HG03175 (cell line): Measurements from ENCODE around the gene PPFIA2.
"Not testable (repeated sequence)": the region's sequence is repeated elsewhere in the genome, so short reads cannot be mapped to it uniquely, and the experiment has no call there.

ENCODE experiments used
- ATAC-seq: cut with Tn5 transposase; IDR thresholded peaks from one replicate; pipeline ENCODE4 v1.9.1; 2021; ENCODE audit warnings: mild to moderate bottlenecking, moderate library complexity; ENCODE audit not compliant: unreplicated experiment

Gene PPFIA2

DNA sequence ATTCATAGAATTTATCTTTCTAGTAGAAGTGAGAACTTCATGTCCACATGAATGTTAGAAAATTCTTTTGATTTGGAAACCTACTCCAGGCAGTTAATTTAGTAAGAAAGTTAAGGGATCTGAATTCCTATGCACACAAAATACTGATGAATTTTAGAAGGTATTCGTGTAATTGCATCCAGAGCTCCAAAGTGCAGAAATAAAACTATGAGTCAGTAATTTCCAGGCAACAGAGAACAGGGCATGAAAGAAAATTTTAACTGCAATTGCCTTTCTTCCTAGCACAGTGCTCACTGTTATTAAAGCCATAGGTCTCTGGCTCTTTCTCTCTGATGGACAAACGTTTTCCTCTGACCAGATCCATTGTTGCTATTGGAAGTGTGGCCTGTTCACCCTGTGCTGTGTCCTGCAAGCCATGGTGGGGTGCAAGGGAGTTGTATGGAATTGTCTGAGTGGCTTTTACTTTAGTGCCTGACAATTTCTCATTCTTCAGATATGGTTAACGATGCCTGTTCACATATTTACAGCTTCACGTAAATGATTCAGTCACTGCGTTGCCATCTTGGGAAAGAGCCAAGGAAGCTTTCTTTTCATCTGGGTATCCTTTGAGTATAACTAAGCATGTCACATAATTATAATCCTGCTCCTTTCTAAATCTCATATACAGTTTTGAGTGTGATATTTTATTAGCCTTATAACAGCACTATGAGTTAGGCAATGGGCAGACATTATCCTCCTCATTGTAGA lies 536.1 kb downstream of the PPFIA2 start:
- no peak for ATAC-seq

- no peak for ATAC-seq
These were observed 537.5 kb downstream of the PPFIA2 start for GRCh38 chr12:81221681-81222080.

DNA sequence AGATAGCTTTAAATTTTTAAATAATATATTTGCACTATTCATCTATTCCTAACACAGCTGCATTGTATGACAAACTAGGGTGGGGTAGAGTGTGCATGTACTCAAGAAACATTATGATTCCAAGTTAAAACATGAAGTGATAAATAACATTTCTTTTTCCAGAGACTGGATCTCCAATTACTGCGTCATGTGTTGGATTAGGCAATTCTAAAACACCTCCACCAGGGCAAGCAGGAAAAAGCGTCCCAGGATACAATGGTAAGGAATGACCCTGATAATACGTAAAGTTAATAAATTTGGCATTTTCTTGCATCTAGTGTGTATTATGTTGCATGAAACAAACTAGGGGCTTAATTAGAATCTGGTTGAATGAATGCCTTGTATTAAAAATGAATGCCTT lies 542.4 kb downstream of the PPFIA2 start:
- no peak for ATAC-seq

DNA sequence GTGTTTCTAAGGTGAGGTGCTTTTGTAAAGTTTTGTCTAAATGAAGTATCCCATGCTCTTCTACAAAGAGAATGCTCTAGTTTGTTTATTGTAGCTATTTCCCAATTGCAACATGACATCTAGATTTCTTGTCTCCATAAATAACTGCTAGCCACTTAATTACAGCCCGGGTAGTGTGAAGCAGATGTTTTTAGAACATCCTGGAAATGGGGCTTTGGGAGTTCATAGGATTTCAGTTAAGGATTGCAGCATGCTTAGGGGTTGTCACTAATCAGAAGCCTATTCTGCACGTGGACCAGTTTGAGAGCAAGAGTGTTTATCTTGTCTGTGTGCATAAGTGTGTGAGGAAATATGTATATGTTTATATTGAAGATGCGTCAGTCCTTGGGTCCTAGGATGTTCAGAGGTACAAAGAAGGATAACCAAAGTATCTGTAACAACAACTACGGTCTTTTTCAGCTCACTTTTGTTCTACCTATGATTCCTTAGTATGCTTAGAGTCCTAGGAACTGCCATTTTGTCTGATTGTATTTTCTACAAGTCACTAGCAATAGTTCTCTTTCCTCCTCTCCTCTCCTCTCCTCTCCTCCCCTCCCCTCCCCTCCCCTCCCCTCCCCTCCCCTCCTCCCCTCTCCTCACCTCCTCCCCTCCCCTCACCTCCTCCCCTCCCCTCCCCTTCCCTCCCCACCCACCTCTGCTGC lies 546.0 kb downstream of the PPFIA2 start:
- ATAC-seq, result no peak

DNA sequence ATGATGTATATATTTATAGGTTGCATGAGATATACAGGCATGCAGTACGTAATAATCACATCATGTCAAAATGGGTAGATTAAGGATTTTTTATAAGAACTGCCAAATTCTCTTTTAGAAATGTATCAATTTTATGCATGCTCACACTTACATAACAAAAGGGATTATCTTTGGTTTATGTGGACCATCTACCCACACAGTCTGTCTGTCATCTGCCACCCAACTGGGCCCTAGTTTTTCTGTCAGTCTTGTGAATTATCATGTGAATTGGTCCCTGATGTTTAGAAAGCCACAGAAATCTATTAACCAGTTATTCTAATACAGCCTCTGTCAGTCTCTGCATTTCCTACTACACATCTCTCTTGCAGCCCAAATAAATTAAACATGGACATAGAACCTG lies 547.8 kb downstream of the PPFIA2 start:
- ATAC-seq, result no peak

- ATAC-seq, result not testable (repeated sequence)
These were observed 549.4 kb downstream of the PPFIA2 start for GRCh38 chr12:81209772-81210225.

DNA sequence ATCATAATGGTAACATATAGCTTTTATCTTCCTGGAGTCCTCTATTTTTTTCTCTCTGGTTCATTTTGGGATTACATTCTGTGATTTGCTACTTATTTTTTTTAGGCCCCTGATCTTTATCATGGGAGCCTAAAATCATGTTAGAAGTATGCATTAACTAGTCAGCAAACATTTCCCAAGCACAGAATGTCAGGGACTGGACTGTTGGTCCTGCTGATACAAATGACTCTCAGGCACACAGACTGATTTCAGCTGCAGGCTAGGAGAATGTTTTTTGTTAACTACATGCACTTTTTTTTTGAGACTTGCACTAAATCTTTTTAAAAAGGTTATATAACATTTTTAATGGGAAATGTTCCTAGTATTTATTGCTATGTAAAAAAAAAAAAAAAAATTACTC lies 550.1 kb downstream of the PPFIA2 start:
- ATAC-seq, result no peak

DNA sequence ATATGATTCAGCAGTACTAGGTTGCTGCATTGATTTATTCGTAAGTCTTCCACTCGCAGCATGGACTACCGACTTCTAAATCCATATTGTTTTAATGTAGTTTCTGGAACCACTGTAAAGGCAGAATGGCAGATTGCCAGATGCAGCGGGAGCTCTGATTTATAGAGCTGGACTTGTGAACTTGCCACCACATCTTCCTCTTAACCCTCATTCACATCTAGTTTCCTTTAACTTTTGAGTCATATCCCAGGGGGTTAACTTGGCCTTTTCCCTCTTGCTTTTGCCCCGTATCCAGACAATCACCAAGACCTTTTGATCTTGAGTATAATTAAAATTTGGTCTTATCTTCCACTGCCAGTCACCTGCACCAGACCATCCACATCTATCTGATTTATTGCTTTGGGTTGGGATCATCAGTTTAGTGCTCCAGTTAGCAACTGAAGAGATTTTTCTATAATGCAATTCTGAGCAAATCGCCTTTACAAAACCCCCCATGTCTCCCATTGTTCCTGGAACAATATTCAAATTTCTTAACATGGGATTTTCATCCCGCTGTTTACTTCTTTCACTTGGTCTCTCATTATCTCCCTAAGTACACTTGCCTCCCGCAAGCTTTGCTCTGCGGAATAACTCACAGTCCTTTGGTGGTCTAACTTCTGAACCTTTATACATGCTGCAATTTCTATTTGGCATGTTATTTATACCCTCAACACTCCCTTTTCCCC lies 550.8 kb downstream of the PPFIA2 start:
- ATAC-seq, result no peak
